GM12801 (cell line): ENCODE results near the gene GRIFIN.

ENCODE experiments used
- CTCF ChIP-seq: IDR thresholded peaks from one replicate; pipeline ENCODE4 v1.5.1; 2011; ENCODE audit warnings: control low read depth; ENCODE audit not compliant: insufficient read length; ENCODE audit errors: extremely low read depth

Gene GRIFIN

GRCh38 chr7:2505401-2505800 lies 29.2 kb upstream of the GRIFIN start:
- TF ChIP-seq CTCF, result no peak

- no peak for TF ChIP-seq CTCF
These were observed 28.7 kb upstream of the GRIFIN start for GRCh38 chr7:2504889-2505375.

- TF ChIP-seq CTCF, result no peak
These were observed 28.1 kb upstream of the GRIFIN start for GRCh38 chr7:2504128-2504888.

GRCh38 chr7:2503056-2503941 lies 27.1 kb upstream of the GRIFIN start:
- no peak for TF ChIP-seq CTCF

- TF ChIP-seq CTCF, result no peak
These were observed 26.4 kb upstream of the GRIFIN start for GRCh38 chr7:2502647-2502966.

GRCh38 chr7:2501947-2502646 lies 25.9 kb upstream of the GRIFIN start:
- TF ChIP-seq CTCF, result no peak

GRCh38 chr7:2500701-2501100 lies 24.5 kb upstream of the GRIFIN start:
- TF ChIP-seq CTCF, result no peak
